ENCODE results near the gene ENO4. TPM values are rescaled to one million over a fixed set of nuclear protein-coding genes. Genes with fewer than 3 reads are reported as not detected.

The ENO4 gene, protein sequence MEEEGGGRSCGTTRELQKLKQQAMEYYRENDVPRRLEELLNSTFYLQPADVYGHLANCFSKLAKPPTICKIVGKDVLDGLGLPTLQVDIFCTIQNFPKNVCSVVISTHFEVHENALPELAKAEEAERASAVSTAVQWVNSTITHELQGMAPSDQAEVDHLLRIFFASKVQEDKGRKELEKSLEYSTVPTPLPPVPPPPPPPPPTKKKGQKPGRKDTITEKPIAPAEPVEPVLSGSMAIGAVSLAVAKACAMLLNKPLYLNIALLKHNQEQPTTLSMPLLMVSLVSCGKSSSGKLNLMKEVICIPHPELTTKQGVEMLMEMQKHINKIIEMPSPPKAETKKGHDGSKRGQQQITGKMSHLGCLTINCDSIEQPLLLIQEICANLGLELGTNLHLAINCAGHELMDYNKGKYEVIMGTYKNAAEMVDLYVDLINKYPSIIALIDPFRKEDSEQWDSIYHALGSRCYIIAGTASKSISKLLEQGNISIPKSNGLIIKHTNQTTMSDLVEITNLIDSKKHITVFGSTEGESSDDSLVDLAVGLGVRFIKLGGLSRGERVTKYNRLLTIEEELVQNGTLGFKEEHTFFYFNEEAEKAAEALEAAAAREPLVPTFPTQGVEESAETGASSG
- under 0.01 and 0.28 TPM in 2 replicates for total RNA-seq

DNA sequence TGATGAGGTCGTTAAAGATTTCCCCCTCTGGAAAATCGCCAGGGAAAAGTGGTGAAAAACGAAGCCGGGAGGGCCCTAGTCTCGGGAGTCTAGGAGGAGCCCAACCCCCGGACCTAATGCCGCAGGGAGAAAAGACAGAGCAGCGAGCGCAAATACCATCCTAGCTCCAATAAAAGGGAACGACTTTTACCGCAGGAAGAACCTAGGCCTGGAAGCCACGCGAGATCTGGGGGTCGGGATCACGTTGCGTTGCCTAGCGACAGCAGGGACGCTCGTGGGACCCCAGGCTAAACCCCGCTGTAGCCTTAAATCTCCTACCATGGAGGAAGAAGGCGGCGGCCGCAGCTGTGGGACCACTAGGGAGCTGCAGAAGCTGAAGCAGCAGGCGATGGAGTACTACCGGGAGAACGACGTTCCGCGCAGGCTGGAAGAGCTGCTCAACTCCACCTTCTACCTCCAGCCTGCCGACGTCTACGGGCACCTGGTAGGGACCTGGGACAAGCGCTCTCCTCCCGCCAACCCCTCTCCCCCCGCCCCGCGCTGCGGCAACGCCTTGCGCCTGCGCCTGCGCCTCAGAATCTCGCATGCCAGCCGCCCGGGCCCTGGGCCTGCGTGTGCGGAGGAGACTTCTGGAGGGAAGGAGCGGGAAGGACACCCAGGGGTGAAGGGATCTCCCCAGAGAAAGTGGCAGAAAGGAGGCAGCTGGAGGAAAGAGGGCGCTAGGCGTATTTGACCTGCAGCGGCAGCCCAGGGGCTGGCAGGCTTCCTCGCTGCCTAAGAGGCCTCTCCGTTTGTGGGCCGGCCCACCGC is at the start of gene ENO4:
Gene ENO4, plus strand, starts transcription at position 252 of the 810 bp plus-strand sequence. Its CDS starts 68 bp downstream, at position 320.

Other genes with a start within 250 kb of the ENO4 start
- gene PNLIPRP2, start 228.5 kb upstream of the ENO4 start, total RNA-seq: not detected in 2 replicates
- 0.28 and 0.45 TPM in 2 replicates for gene HSPA12A, start 106.9 kb upstream of the ENO4 start, total RNA-seq
- gene SHTN1, start 155.7 kb downstream of the ENO4 start, total RNA-seq: 3.4 and 4.5 TPM in 2 replicates